H7 (cell line): ENCODE results near the gene IL13. TPM values are rescaled to one million over a fixed set of nuclear protein-coding genes. Genes with fewer than 3 reads are reported as not detected.
"Not testable (repeated sequence)": the region's sequence is repeated elsewhere in the genome, so short reads cannot be mapped to it uniquely, and the experiment has no call there.

Experiments used
- DNase-seq: peaks from one replicate; pipeline ENCODE4 v3.0.0; 2012
- H3K27me3 ChIP-seq: 2 replicates; pipeline ENCODE4 v1.6.0; 2011; ENCODE audit warnings: mild to moderate bottlenecking, low read length; ENCODE audit not compliant: control insufficient read depth, insufficient read depth
- H3K36me3 ChIP-seq: replicated peaks from 2 replicates; pipeline ENCODE4 v1.5.1; 2011; ENCODE audit warnings: low read length; ENCODE audit not compliant: control insufficient read depth, insufficient read depth
- H3K4me3 ChIP-seq: 2 replicates; pipeline ENCODE4 v1.5.1; 2011; ENCODE audit warnings: low read depth, mild to moderate bottlenecking, control low read depth, low read length, moderate library complexity; ENCODE audit not compliant: insufficient read depth
- total RNA-seq: library from RNA; depleted of rRNA; stranded (reverse); fragments of >200 nt; shearing (Covaris generic); gene quantifications from 2 replicates; pipeline ENCODE4 v1.2.3, GENCODE V29; 2014; rRNA removed

IL13 gene
- total RNA-seq, 1 experiment from 2014 or later = not detected

DNA sequence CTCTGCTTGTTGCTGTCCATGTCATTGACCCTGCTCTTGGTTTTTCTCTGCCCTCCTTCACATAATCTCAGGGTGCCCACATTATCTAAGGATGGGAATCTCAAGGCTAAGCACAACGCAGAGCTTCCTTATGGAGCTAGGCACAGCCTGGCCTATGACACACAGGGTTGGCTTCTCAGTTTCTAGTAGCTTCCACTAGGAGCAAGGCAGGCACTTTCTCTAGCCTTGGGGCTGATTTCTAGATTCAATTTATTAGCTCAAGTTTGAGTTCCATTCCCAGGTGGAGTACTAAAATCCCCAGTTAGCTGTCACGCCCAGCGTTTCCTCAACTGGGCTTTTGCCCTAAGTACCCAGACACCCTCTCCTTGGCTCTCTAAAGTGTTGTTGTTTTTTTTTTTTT is 28.2 kb downstream of the IL13 start:
- Histone ChIP-seq H3K4me3 (no peak overlapping the region), H3K36me3 (no peaks in the 10 kb centered on the region), H3K27me3 (no peaks in the 10 kb centered on the region)
- DNase-seq = no peak

DNA sequence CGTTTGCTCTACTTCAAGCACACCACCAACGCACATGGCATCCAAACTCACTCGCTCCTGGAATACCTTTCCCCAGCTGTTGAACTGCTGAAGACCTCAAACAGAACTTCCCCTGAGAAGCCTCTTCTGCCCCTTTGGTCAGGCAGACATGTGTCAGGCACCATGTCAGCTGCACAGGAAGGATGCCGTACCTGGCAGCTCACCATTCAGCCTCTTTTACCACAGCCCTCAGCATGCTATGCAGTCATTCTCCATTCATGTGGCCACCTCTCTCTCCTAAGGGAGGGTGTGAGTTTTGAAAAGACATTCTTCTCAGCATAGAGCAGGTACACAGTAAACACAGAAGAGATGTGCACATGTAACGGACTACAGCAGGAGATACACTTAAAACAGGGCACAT is 30.0 kb downstream of the IL13 start:
- Histone ChIP-seq H3K27me3 (no peaks in the 10 kb centered on the region), H3K4me3 (no peak overlapping the region), H3K36me3 (no peaks in the 10 kb centered on the region)
- no peak for DNase-seq

DNA sequence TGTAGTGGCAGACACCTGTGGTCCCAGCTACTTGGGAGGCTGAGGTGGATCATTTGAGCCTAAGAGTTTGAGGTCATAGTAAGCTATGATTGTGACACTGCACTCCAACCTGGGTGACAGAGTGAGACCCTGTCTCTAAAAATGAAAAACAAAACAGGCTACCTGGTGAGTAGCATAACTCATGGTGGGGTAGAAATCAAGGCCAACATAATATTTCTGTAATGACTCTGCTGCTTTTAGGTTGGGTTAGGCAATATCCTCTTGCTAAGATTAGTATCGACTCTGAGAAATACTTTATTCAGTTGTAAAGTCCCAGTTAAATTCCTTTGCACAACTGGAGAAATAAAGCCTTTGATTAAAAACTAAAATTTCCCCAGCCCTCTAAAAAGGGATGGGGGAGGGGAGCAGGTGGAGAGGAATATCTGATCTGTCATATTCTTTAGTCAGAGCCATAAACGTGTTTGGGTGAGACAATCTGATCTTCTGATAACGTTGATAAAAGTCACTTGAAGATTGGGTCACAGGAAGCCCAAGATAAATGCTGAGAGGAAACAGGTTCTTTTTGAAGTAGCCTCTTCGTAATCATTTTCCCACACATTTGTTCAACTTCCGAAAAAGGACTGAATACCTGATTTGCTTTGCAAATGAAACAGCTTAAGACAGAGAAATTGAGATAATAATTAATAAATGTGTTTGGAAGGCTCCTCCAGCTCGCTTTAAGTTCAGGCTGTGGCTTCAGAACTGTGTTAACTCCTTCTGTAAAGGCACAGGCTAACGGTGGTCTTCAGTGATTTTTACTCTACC is 30.8 kb downstream of the IL13 start:
- no peak for DNase-seq
- Histone ChIP-seq H3K36me3 (no peaks in the 10 kb centered on the region), H3K4me3 (no peak overlapping the region), H3K27me3 (no peaks in the 10 kb centered on the region)

- Histone ChIP-seq H3K4me3 (no peak overlapping the region), H3K27me3 (no peaks in the 10 kb centered on the region), H3K36me3 (no peaks in the 10 kb centered on the region)
- no peak for DNase-seq
Measured at GRCh38 chr5:132689513-132689912, 31.5 kb downstream of the IL13 start.

DNA sequence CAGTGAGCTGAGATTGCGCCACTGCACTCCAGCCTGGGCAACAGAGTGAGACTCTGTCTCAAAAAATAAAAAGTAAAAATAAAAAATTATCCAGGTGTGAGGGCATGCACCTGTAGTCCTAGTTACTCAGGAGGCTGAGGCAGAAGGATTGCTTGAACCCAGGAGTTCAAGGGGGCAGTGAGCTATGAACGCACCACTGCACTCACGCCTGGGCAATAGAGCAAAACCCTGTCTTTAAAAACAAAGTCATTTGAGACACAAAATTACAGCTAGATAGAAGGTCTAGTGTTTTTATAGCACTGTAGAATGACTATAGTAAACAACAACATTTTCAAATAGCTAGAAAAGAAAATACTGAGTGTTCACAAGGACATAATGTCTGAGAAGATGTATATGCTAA is 32.2 kb downstream of the IL13 start:
- H3K27me3 ChIP-seq = no peaks in the 10 kb centered on the region
- H3K36me3 ChIP-seq = no peaks in the 10 kb centered on the region
- DNase-seq = no peak
- H3K4me3 ChIP-seq = no peak overlapping the region

DNA sequence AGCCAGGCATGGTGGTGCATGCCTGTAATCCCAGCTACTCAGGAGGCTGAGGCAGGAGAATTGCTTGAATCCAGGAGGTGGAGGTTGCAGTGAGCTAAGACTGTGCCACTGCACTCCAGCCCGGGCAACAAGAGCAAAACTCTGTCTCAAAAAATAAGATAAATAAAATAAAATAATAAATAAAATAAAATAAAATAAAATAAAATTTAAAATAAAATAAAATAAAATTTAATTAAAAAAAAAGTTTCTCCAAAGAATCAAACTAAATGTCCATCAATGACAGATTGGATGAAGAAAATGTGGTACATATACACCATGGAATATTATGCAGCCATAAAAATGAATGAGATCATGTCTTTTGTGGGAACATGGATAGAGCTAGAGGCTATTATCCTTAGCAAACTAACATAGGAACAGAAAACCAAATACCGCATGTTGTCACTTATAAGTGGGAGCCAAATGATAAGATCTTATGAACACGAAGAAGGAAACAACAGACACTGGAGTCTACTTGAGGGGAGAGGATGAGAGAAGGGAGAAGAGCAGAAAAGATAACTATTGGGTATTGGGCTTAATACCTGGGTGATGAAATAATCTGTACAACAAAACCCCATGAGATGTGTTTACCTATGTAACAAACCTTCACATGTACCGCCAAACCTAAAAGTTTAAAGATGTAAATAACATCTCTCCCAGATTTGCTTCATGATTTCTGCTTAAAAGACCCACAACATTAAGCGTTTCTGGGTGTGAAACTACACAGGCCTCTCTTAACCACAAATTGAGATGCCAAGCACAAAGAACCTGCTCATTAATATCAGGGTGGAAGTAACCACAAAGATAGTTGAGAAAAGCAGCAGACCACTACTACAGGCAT is 34.0 kb downstream of the IL13 start:
- not testable (repeated sequence) for H3K4me3 ChIP-seq, DNase-seq, H3K27me3 ChIP-seq, H3K36me3 ChIP-seq

DNA sequence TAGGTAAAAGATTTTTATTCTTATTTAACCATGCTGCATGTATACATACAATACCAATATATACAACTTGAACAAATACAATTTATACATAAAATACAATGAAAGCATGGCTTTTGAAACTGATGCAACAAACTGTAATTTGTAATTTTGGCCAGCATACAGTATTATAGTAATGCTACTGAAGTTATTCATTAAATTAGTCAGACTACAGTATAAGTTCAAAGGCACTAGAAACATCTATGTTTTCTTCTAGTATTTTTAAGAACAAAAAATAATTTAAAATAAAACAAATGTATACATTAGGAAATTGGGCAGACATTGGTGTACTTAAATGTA is 34.6 kb downstream of the IL13 start:
- DNase-seq = no peak
- Histone ChIP-seq H3K36me3 (no peaks in the 10 kb centered on the region), H3K4me3 (no peak overlapping the region), H3K27me3 (no peaks in the 10 kb centered on the region)

GRCh38 chr5:132695956-132696355 is 38.0 kb downstream of the IL13 start:
- no peaks in the 10 kb centered on the region for H3K36me3 ChIP-seq
- no peaks in the 10 kb centered on the region for H3K27me3 ChIP-seq
- no peak for DNase-seq
- no peak overlapping the region for H3K4me3 ChIP-seq

DNA sequence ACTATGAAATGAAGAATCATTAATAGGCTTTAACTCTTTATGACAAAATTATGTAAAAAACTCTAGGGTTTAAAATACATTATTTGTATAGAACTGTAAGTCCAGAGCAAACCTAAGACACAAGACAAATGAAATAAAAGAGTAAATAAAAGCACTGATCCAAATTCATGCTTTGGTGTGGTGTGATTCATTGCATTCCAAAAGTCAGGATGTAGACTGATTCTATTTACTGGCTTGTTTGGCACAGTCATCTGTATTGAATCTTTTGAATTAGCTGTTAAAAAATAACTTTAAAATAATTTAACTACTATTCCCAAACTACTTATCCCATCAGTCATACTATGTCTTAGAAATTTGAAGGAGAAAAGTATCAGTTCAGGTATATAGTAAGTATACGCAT is 46.9 kb downstream of the IL13 start:
- Histone ChIP-seq H3K36me3 (no peaks in the 10 kb centered on the region), H3K4me3 (no peak overlapping the region), H3K27me3 (no peaks in the 10 kb centered on the region)
- DNase-seq = no peak

- DNase-seq = no peak
Measured at GRCh38 chr5:132708645-132709044, 50.7 kb downstream of the IL13 start.

More at GRCh38 chr5:132708645-132709044, 50.7 kb downstream of the IL13 start:
- no peaks in the 10 kb centered on the region for H3K36me3 ChIP-seq
- H3K4me3 ChIP-seq = no peak overlapping the region
- H3K27me3 ChIP-seq = no peaks in the 10 kb centered on the region

Other genes with a start within 250 kb of the IL13 start
- 4.5 and 6.5 TPM in 2 replicates for gene IRF1, start 167.4 kb upstream of the IL13 start, total RNA-seq
- gene IL5, start 114.7 kb upstream of the IL13 start, total RNA-seq = not detected in 2 replicates
- 11.4 and 19.5 TPM in 2 replicates for gene RAD50, start 101.2 kb upstream of the IL13 start, total RNA-seq
- not detected in 2 replicates for gene IL4, start 15.8 kb downstream of the IL13 start, total RNA-seq
- 2.7 and 3.2 TPM in 2 replicates for gene KIF3A, start 79.4 kb downstream of the IL13 start, total RNA-seq
- gene CCNI2, start 89.3 kb downstream of the IL13 start, total RNA-seq = 0.07 and 0.18 TPM in 2 replicates
- gene SEPTIN8, start 119.1 kb downstream of the IL13 start, total RNA-seq = 10.5 and 12.4 TPM in 2 replicates
- gene SOWAHA, start 155.1 kb downstream of the IL13 start, total RNA-seq = 0.21 TPM in 1 of 2 replicates, not detected in the other
- gene SHROOM1, start 172.5 kb downstream of the IL13 start, total RNA-seq = 1.3 and 4.0 TPM in 2 replicates
- 0.22 and 0.24 TPM in 2 replicates for gene GDF9, start 208.3 kb downstream of the IL13 start, total RNA-seq
- 129 and 137 TPM in 2 replicates for gene UQCRQ, start 208.5 kb downstream of the IL13 start, total RNA-seq
- 0.70 and 0.94 TPM in 2 replicates for gene LEAP2, start 215.5 kb downstream of the IL13 start, total RNA-seq